Measurements from ENCODE around the gene ZNF324B. TPM values are rescaled to one million over a fixed set of nuclear protein-coding genes. Genes with fewer than 3 reads are reported as not detected.
A peak's percentile ranks its signal among the peaks of the same experiment; 100 is the strongest.

ZNF324B gene
- total and polyA plus RNA-seq, 2 donors (not counting 1 experiment from before 2014, with no cell fraction given), result 5.6 to 17.4 TPM

DNA sequence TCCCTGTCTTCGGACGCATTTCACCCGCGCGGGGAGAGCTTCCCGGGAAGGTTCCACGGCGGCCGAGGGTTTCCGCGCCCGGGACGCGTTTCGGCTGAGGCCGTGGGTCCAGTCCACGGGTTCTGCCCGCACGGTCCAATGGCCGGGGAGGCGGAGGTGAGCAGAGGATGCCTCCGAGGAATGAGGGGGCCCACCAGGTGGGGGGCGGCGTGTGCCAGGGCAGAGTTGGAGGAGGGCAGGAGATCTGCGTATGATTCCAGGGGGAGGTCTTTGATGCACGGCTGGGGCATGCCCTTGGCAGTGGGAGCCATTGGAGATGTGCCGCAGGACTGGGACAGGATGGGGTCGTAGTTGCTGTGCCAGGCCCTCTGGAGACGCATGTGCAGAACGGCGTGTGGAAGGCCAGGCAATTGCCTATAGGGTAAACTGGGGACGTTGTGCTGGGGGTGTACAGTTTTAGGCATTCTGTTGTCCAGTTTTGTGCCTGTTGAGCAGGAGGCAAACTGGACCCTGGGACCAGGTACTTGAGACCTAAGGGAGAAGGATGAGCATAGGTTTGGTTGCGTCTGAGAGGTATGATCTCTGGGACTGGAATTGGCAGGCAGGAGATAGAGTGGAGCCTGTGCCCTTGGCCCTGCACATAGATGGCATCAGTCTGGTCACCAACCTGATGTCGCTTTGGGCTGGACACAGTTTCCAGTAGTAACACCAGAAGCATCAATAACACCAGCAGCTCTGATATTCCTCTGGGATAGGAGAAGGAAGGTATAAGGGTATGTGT, 42.2 kb upstream of the ZNF324B start:
- H2AFZ ChIP-seq (ENCODE audit: insufficient read depth, low read depth, low read length, poor library complexity, severe bottlenecking), result peak overlapping the region; percentile 81
- H3K36me3 ChIP-seq (replicated peaks in 1 of 2; ENCODE audit: control extremely low read depth in 1 of 2, control insufficient read depth in 1 of 2, extremely low read depth in 1 of 2, insufficient read depth in 2 of 2, low read length in 1 of 2), result no peaks in the 10 kb centered on the region
- H3K27me3 ChIP-seq (replicated peaks in 1 of 4; ENCODE audit: control extremely low read depth in 1 of 4, control insufficient read depth in 3 of 4, insufficient read depth in 4 of 4, low read length in 3 of 4), result no peaks in the 10 kb centered on the region
- POLR2A ChIA-PET, result interaction anchor here (0.8 to 1.9 kb wide), 5 partner anchors 9 to 62 kb away, joined by 3 to 9 read pairs (median 4); partner anchors contain the start of genes ZNF132 and ZNF497
- Mint-ChIP-seq H3K4me1 (peaks cover 33% of the 10 kb centered on the region), H3K4me3 (peak overlapping the region; percentile 97), H3K27me3 (no peaks in the 10 kb centered on the region), H3K9me3 (ENCODE audit: insufficient read depth) (no peaks in the 10 kb centered on the region), H3K27ac (peak overlapping the region; percentile 98)
- H3K4me3 ChIP-seq (ENCODE audit: control extremely low read depth in 1 of 5, extremely low read depth in 1 of 5, insufficient read depth in 1 of 5, low read depth in 2 of 5, low read length in 4 of 5), result peak overlapping the region in 4 of 5 experiments; percentile 82 to 93 (median 84)
- H3K4me1 ChIP-seq (ENCODE audit: control insufficient read depth in 2 of 2, insufficient read depth in 2 of 2, low read length in 2 of 2), result peaks cover 11 to 20% of the 10 kb centered on the region in 2 donors
- 3% methylated on average over 33 of the region's 34 CpGs for WGBS (ENCODE audit: insufficient coverage)
- H3K4me2 ChIP-seq (replicated peaks; ENCODE audit: low read depth, low read length, poor library complexity, severe bottlenecking), result peak overlapping the region; percentile 85
- ATAC-seq (ENCODE audit: low read depth), result no peak
- peak; percentile 42 for DNase-seq
- H3K27ac ChIP-seq (ENCODE audit: low read length in 2 of 2), result peak overlapping the region; percentile 82 to 93
- CTCF ChIA-PET, result interaction anchor here (0.7 to 1.2 kb wide), 6 partner anchors 9 to 776 kb away, joined by 3 to 5 read pairs (median 4); partner anchors contain the start of genes ZNF211, ZNF324B and ZNF497
- peak overlapping the region; percentile 91 for H3K9ac ChIP-seq (ENCODE audit: low read length)
- intact Hi-C loops (cut with micrococcal nuclease), result loop anchor here (2.0 to 5.0 kb wide), 2 partner anchors 62 to 226 kb away; partner anchors contain the start of gene ZNF274
- H4K20me1 ChIP-seq (ENCODE audit: control insufficient read depth, insufficient read depth, low read length, poor library complexity, severe bottlenecking), result no peaks in the 10 kb centered on the region
- no peak for TF ChIP-seq EZH2 (IDR thresholded peaks at IDR 0.05; ENCODE audit: borderline replicate concordance, insufficient read depth, low read depth, low read length, poor library complexity, severe bottlenecking)
- TF ChIP-seq, protein P1, sequence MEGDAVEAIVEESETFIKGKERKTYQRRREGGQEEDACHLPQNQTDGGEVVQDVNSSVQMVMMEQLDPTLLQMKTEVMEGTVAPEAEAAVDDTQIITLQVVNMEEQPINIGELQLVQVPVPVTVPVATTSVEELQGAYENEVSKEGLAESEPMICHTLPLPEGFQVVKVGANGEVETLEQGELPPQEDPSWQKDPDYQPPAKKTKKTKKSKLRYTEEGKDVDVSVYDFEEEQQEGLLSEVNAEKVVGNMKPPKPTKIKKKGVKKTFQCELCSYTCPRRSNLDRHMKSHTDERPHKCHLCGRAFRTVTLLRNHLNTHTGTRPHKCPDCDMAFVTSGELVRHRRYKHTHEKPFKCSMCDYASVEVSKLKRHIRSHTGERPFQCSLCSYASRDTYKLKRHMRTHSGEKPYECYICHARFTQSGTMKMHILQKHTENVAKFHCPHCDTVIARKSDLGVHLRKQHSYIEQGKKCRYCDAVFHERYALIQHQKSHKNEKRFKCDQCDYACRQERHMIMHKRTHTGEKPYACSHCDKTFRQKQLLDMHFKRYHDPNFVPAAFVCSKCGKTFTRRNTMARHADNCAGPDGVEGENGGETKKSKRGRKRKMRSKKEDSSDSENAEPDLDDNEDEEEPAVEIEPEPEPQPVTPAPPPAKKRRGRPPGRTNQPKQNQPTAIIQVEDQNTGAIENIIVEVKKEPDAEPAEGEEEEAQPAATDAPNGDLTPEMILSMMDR (IDR thresholded peaks at IDR 0.05), result no peak
- H3K9me3 ChIP-seq (ENCODE audit: control extremely low read depth in 1 of 3, control insufficient read depth in 2 of 3, insufficient read depth in 1 of 3, low read length in 2 of 3), result peaks cover 0 to 3% (median 0%) of the 10 kb centered on the region in 3 donors
- peaks cover 5% of the 10 kb centered on the region for H3K79me2 ChIP-seq (ENCODE audit: control insufficient read depth, insufficient read depth, low read length)

GRCh38 chr19:58416604-58417003, 34.8 kb upstream of the ZNF324B start:
- Histone ChIP-seq H3K4me1 (ENCODE audit: control insufficient read depth in 2 of 2, insufficient read depth in 2 of 2, low read length in 2 of 2) (no peaks in the 10 kb centered on the region), H3K9me3 (ENCODE audit: control extremely low read depth in 1 of 3, control insufficient read depth in 2 of 3, insufficient read depth in 1 of 3, low read length in 2 of 3) (peaks cover 0 to 9% (median 0%) of the 10 kb centered on the region in 3 donors), H3K4me2 (replicated peaks; ENCODE audit: low read depth, low read length, poor library complexity, severe bottlenecking) (no peak overlapping the region), H3K27ac (ENCODE audit: low read length in 2 of 2) (no peak overlapping the region), H3K79me2 (ENCODE audit: control insufficient read depth, insufficient read depth, low read length) (no peaks in the 10 kb centered on the region), H3K36me3 (replicated peaks in 1 of 2; ENCODE audit: control extremely low read depth in 1 of 2, control insufficient read depth in 1 of 2, extremely low read depth in 1 of 2, insufficient read depth in 2 of 2, low read length in 1 of 2) (peaks cover 4 to 24% of the 10 kb centered on the region in 2 experiments), H3K4me3 (ENCODE audit: control extremely low read depth in 1 of 5, extremely low read depth in 1 of 5, insufficient read depth in 1 of 5, low read depth in 2 of 5, low read length in 4 of 5) (no peak overlapping the region), H3K27me3 (replicated peaks in 1 of 4; ENCODE audit: control extremely low read depth in 1 of 4, control insufficient read depth in 3 of 4, insufficient read depth in 4 of 4, low read length in 3 of 4) (no peaks in the 10 kb centered on the region), H4K20me1 (ENCODE audit: control insufficient read depth, insufficient read depth, low read length, poor library complexity, severe bottlenecking) (no peaks in the 10 kb centered on the region), H2AFZ (ENCODE audit: insufficient read depth, low read depth, low read length, poor library complexity, severe bottlenecking) (no peak overlapping the region), H3K9ac (ENCODE audit: low read length) (no peak overlapping the region)
- DNase-seq (no peak), ATAC-seq (ENCODE audit: low read depth) (no peak)
- CTCF ChIA-PET, result no interaction called here
- Mint-ChIP-seq H3K4me3 (no peak overlapping the region), H3K27ac (no peak overlapping the region), H3K9me3 (ENCODE audit: insufficient read depth) (no peaks in the 10 kb centered on the region), H3K27me3 (no peaks in the 10 kb centered on the region), H3K4me1 (no peaks in the 10 kb centered on the region)
- intact Hi-C loops (cut with micrococcal nuclease), result no loop called here
- POLR2A ChIA-PET, result no interaction called here
- no peak for TF ChIP-seq EZH2 (IDR thresholded peaks at IDR 0.05; ENCODE audit: borderline replicate concordance, insufficient read depth, low read depth, low read length, poor library complexity, severe bottlenecking)
- TF ChIP-seq, protein P1 (IDR thresholded peaks at IDR 0.05), result no peak
- WGBS (ENCODE audit: insufficient coverage), result 97% methylated on average over 5 of the region's 5 CpGs

Measured in B cell (primary cell).